H1 (cell line): ENCODE data around the gene GNG13. TPM values are rescaled to one million over a fixed set of nuclear protein-coding genes. Genes with fewer than 3 reads are reported as not detected.

ENCODE experiments used
- CTCF ChIA-PET: fragments of 300-600 bp; sonication (Branson Sonifier 250); formaldehyde crosslinking; loops from one replicate; lab custom pipeline; 2021; ENCODE audit not compliant: partially characterized antibody; lab: Charles Lee
- POLR2A ChIA-PET: fragments of 300-600 bp; sonication (Branson Sonifier 250); formaldehyde crosslinking; loops from one replicate; lab custom pipeline; 2021; ENCODE audit warnings: inconsistent platforms; ENCODE audit not compliant: partially characterized antibody; lab: Charles Lee
- DNase-seq, 2 experiments: peaks; one replicate each; pipeline versions ENCODE4 v3.0.0 to v3.0.0-alpha.2; 2010 to 2022; ENCODE audit warnings: low spot score in 2 of 2, low read depth in 1 of 2, mixed read lengths in 1 of 2
- FAIRE-seq: peaks from 2 replicates; lab custom pipeline; 2011; peaks lifted over from hg19 to GRCh38; lab: Jason Lieb, UNC
- H2AFZ ChIP-seq: 2 replicates; pipeline ENCODE4 v1.8.1; 2012; ENCODE audit warnings: low read length, inconsistent platforms
- H2AK5ac ChIP-seq: 2 replicates; pipeline ENCODE4 v1.6.1; 2013; ENCODE audit warnings: low read depth, low read length
- H2BK120ac ChIP-seq: replicated peaks from 2 replicates; pipeline ENCODE3; 2013; ENCODE audit warnings: low read depth, low read length, inconsistent platforms
- H2BK12ac ChIP-seq: 2 replicates; pipeline ENCODE4 v1.6.1; 2013; ENCODE audit warnings: low read depth, low read length
- H2BK15ac ChIP-seq: 2 replicates; pipeline ENCODE4 v1.6.1; 2013; ENCODE audit warnings: low read length
- H2BK20ac ChIP-seq: 2 replicates; pipeline ENCODE4 v1.6.1; 2013; ENCODE audit warnings: low read length
- H2BK5ac ChIP-seq: 2 replicates; pipeline ENCODE4 v1.6.1; 2013; ENCODE audit warnings: low read depth, low read length
- H3K14ac ChIP-seq: 2 replicates; pipeline ENCODE4 v1.6.1; 2013; ENCODE audit warnings: inconsistent platforms; ENCODE audit not compliant: insufficient read length
- H3K18ac ChIP-seq: 2 replicates; pipeline ENCODE4 v1.6.1; 2013; ENCODE audit warnings: low read length; ENCODE audit errors: extremely low read depth
- H3K23ac ChIP-seq: 2 replicates; pipeline ENCODE4 v1.6.1; 2013; ENCODE audit warnings: inconsistent platforms; ENCODE audit not compliant: insufficient read length
- H3K23me2 ChIP-seq: 2 replicates; pipeline ENCODE4 v1.6.1; 2013; ENCODE audit warnings: low read depth, low read length
- H3K27ac ChIP-seq: 2 replicates; pipeline ENCODE4 v1.6.1; 2011; ENCODE audit warnings: low read depth, low read length, inconsistent platforms
- H3K27me3 ChIP-seq, 4 experiments: replicated peaks in 1 of 4; 1 replicate in 1 of 4; 2 replicates in 3 of 4; pipeline versions ENCODE4 v1.6.1 to v1.8.1; 2011 to 2013; ENCODE audit warnings: low read length in 3 of 4, mild to moderate bottlenecking in 3 of 4, inconsistent platforms in 2 of 4, mixed read lengths in 2 of 4, moderate library complexity in 1 of 4; ENCODE audit not compliant: control insufficient read depth in 3 of 4, insufficient read depth in 3 of 4; ENCODE audit errors: extremely low read depth in 1 of 4
- H3K36me3 ChIP-seq, 4 experiments: 2 replicates each; pipeline versions ENCODE4 v1.6.1 to v1.8.1; 2011 to 2013; ENCODE audit warnings: mild to moderate bottlenecking in 4 of 4, low read length in 3 of 4, moderate library complexity in 2 of 4, control low read depth in 1 of 4, inconsistent platforms in 1 of 4; ENCODE audit not compliant: insufficient read depth in 4 of 4, control insufficient read depth in 2 of 4
- H3K4ac ChIP-seq: replicated peaks from 2 replicates; pipeline ENCODE3; 2013; ENCODE audit warnings: low read length, low read depth, mixed read lengths, inconsistent platforms; ENCODE audit not compliant: insufficient read length
- H3K4me1 ChIP-seq, 4 experiments: replicated peaks in 1 of 4; 1 replicate in 1 of 4; 2 replicates in 3 of 4; pipeline versions ENCODE4 v1.6.1 to v1.8.1; 2011 to 2013; ENCODE audit warnings: low read length in 3 of 4, inconsistent platforms in 2 of 4, mixed read lengths in 1 of 4; ENCODE audit not compliant: insufficient read depth in 4 of 4, control insufficient read depth in 3 of 4
- H3K4me2 ChIP-seq, 2 experiments: 2 replicates each; pipeline versions ENCODE4 v1.6.1 to v1.8.1; 2011 to 2013; ENCODE audit warnings: low read depth in 2 of 2, low read length in 2 of 2, control low read depth in 1 of 2, inconsistent platforms in 1 of 2, mild to moderate bottlenecking in 1 of 2; ENCODE audit not compliant: insufficient read depth in 1 of 2
- H3K4me3 ChIP-seq, 4 experiments: fragments of 200-600, 300-600 bp in 1 of 4; sonication (generic), shearing (Covaris generic), sonication (Bioruptor Twin) in 1 of 4; 2 replicates each; pipeline versions ENCODE4 v1.5.1 to v1.8.1; 2011 to 2016; ENCODE audit warnings: low read length in 4 of 4, low read depth in 3 of 4, control low read depth in 2 of 4, inconsistent platforms in 2 of 4, mild to moderate bottlenecking in 2 of 4, mixed read lengths in 1 of 4, moderate library complexity in 1 of 4; ENCODE audit not compliant: insufficient read depth in 2 of 4; ENCODE audit errors: extremely low read depth in 1 of 4
- H3K56ac ChIP-seq: replicated peaks from 2 replicates; pipeline ENCODE3; 2013; ENCODE audit warnings: low read depth, mild to moderate bottlenecking, mixed read lengths, low read length, inconsistent platforms; ENCODE audit not compliant: insufficient read length
- H3K79me1 ChIP-seq: 2 replicates; pipeline ENCODE4 v1.6.1; 2013; ENCODE audit warnings: low read depth, low read length, control low read depth
- H3K79me2 ChIP-seq, 2 experiments: 2 replicates each; pipeline versions ENCODE4 v1.6.1 to v1.8.1; 2012 to 2013; ENCODE audit warnings: low read length in 2 of 2, mild to moderate bottlenecking in 2 of 2, inconsistent platforms in 1 of 2; ENCODE audit not compliant: insufficient read depth in 2 of 2, control insufficient read depth in 1 of 2
- H3K9ac ChIP-seq, 4 experiments: replicated peaks in 1 of 4; 1 replicate in 1 of 4; 2 replicates in 3 of 4; pipeline versions ENCODE4 v1.6.1 to v1.8.1; 2011 to 2013; ENCODE audit warnings: low read depth in 3 of 4, low read length in 3 of 4, control low read depth in 2 of 4, mild to moderate bottlenecking in 2 of 4, moderate library complexity in 2 of 4, inconsistent platforms in 1 of 4; ENCODE audit errors: extremely low read depth in 1 of 4
- H3K9me3 ChIP-seq, 2 experiments: 2 replicates each; pipeline versions ENCODE4 v1.6.1 to v1.8.1; 2012 to 2013; ENCODE audit warnings: mild to moderate bottlenecking in 2 of 2, moderate library complexity in 2 of 2, control low read depth in 1 of 2, inconsistent platforms in 1 of 2, low read depth in 1 of 2, low read length in 1 of 2, mixed read lengths in 1 of 2; ENCODE audit not compliant: insufficient read depth in 2 of 2
- H4K20me1 ChIP-seq, 2 experiments: replicated peaks in 1 of 2; 2 replicates each; pipeline versions ENCODE3 to v1.8.1; 2011 to 2013; ENCODE audit warnings: inconsistent platforms in 2 of 2, low read length in 2 of 2, mild to moderate bottlenecking in 1 of 2; ENCODE audit not compliant: insufficient read depth in 2 of 2, control insufficient read depth in 1 of 2
- H4K5ac ChIP-seq: 2 replicates; pipeline ENCODE4 v1.6.1; 2013; ENCODE audit warnings: low read length, low read depth, mixed read lengths, inconsistent platforms; ENCODE audit not compliant: insufficient read length
- H4K8ac ChIP-seq: 2 replicates; pipeline ENCODE4 v1.8.0; 2013; ENCODE audit warnings: mild to moderate bottlenecking, moderate library complexity, low read length, inconsistent platforms; ENCODE audit not compliant: insufficient read depth; ENCODE audit errors: extremely low read depth
- H4K91ac ChIP-seq: replicated peaks from 2 replicates; pipeline ENCODE3; 2013; ENCODE audit warnings: low read length, mixed read lengths, inconsistent platforms; ENCODE audit not compliant: insufficient read length
- CBX8 ChIP-seq: fragments of 300-800, 300-1000 bp; sonication (generic); IDR thresholded peaks from 2 replicates; pipeline ENCODE4 v1.7.1; 2016; ENCODE audit warnings: low read depth, low read length, borderline replicate concordance
- EP300 ChIP-seq, 2 experiments: IDR thresholded peaks; 1 replicate in 1 of 2; 2 replicates in 1 of 2; pipeline ENCODE4 v1.6.1; 2011 to 2012; ENCODE audit warnings: low read depth in 2 of 2, low read length in 2 of 2, mild to moderate bottlenecking in 2 of 2, borderline replicate concordance in 1 of 2, inconsistent platforms in 1 of 2, moderate library complexity in 1 of 2
- GTF2F1 ChIP-seq: IDR thresholded peaks from 2 replicates; pipeline ENCODE4 v1.6.1; 2012; ENCODE audit warnings: low read depth, low read length, improper control_type of control experiment, borderline replicate concordance
- KDM4A ChIP-seq: IDR thresholded peaks from one replicate; pipeline ENCODE4 v1.7.1; 2012; ENCODE audit warnings: low read depth, mild to moderate bottlenecking, moderate library complexity, low read length, inconsistent platforms; ENCODE audit not compliant: severe bottlenecking
- KDM5A ChIP-seq: fragments of 200-600 bp; IDR thresholded peaks from 2 replicates; pipeline ENCODE4 v1.7.1; 2012; ENCODE audit warnings: mild to moderate bottlenecking, low read length, inconsistent platforms, mixed read lengths
- RNF2 ChIP-seq: fragments of 200-900, 300-1000 bp; sonication (generic); IDR thresholded peaks from 2 replicates; pipeline ENCODE4 v1.7.1; 2016; ENCODE audit warnings: borderline replicate concordance, low read depth, mild to moderate bottlenecking, antibody characterized with exemption, low read length; ENCODE audit not compliant: poor library complexity, severe bottlenecking; ENCODE audit errors: missing control alignments
- SP2 ChIP-seq: IDR thresholded peaks from 2 replicates; pipeline ENCODE4 v1.6.1; 2012; ENCODE audit warnings: mild to moderate bottlenecking, low read length, inconsistent platforms
- TAF1 ChIP-seq: IDR thresholded peaks from 2 replicates; pipeline ENCODE4 v1.6.1; 2011; ENCODE audit warnings: mild to moderate bottlenecking, low read depth, low read length
- TBP ChIP-seq: IDR thresholded peaks from 2 replicates; pipeline ENCODE4 v1.6.1; 2011; ENCODE audit warnings: low read depth, low read length, improper control_type of control experiment
- USF2 ChIP-seq: IDR thresholded peaks from 2 replicates; pipeline ENCODE4 v1.6.1; 2011; ENCODE audit warnings: low read length, improper control_type of control experiment
- WGBS, 2 experiments: shearing (Covaris generic) in 1 of 2; methylation state at CpG; one replicate each; pipeline versions ENCODE4 v1.1.6 to v1.1.7; 2013 to 2015; ENCODE audit warnings: low lambda C conversion rate in 2 of 2, mixed read lengths in 2 of 2, inconsistent platforms in 1 of 2, low coverage in 1 of 2, missing lambda C conversion rate in 1 of 2; ENCODE audit not compliant: insufficient replicate concordance in 2 of 2, insufficient coverage in 1 of 2, insufficient read length in 1 of 2; ENCODE audit errors: extremely low coverage in 1 of 2, missing lambda C conversion rate in 1 of 2; 5-methylcytosine and 5-hydroxymethylcytosine counted together
- polyA plus RNA-seq, 7 experiments: library from polyadenylated mRNA; depleted of rRNA in 3 of 7; stranded (reverse) in 5 of 7; unstranded in 2 of 7; fragments of >200 nt in 5 of 7; fragments of 200-250 nt in 2 of 7; gene quantifications; 1 replicate in 5 of 7; 2 replicates in 1 of 7; 4 replicates in 1 of 7; pipeline versions ENCODE4 v1.2.1 to v1.2.3, GENCODE V29; 2011 to 2013; ENCODE audit warnings: missing spikeins in 2 of 7, mixed read lengths in 2 of 7
- total RNA-seq: library from RNA; stranded (reverse); fragmentation: NEBNext Ultra II Directional; extraction: Animal tissue kit (Norgen Biotek cat#: 25700); gene quantifications from 2 replicates; pipeline ENCODE4 v1.2.1, GENCODE V29; 2021

The GNG13 gene
- total and polyA plus RNA-seq, 2 of the 8 experiments (the other 6 are each of a cell fraction or from before 2014, with no cell fraction given): not detected

DNA sequence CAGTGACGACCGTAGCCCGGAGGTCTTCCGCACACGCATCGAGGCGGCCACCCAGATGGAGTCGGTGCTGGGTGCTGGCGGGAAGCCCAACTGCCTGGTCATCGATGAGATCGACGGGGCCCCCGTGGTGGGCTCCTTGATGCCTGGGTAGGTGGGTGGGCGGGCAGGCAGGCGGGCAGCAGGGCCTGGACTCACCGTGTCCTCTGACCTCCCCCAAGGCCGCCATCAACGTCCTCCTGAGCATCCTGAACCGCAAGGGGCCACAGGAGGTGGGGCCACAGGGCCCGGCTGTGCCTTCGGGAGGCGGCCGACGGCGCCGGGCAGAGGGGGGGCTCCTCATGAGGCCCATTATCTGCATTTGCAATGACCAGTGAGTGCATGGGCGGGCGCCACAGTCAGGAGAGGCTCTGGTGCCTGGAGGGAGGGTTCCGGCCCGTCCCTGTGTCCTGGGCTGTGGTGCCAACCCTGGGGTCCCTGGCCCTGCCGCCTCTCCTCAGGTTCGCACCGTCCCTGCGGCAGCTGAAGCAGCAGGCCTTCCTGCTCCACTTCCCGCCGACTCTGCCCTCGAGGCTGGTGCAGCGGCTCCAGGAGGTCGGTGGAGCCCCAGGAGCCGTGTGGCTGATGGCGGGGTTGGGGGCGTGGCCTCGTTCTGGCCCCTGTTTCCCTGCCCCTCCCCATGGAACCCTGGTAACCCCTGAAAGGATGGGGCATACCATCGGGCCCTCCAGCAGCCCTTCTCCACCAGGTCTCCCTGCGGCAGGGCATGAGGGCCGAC, 8.1 kb downstream of the GNG13 start:
- no peak overlapping the region for H3K18ac ChIP-seq
- no peak overlapping the region; the same call in 1 of the 2 replicates for H4K8ac ChIP-seq
- H3K4me2 ChIP-seq: no peak overlapping the region
- no peak overlapping the region for H3K4ac ChIP-seq
- H3K9ac ChIP-seq: no peak overlapping the region
- ChIA-PET CTCF (interaction anchor here (1.0 to 1.3 kb wide), 2 partner anchors 10 to 500 kb away, joined by 3 read pairs; no protein-coding TSS in a partner anchor), POLR2A (no interaction called here)
- H3K4me1 ChIP-seq: peaks cover 0 to 5% (median 5%) of the 10 kb centered on the region in 4 experiments; a peak in 4 of 7 replicates
- no peak overlapping the region for H4K5ac ChIP-seq
- H2BK15ac ChIP-seq: no peak overlapping the region
- no peak overlapping the region for H3K56ac ChIP-seq
- no peak overlapping the region for H2BK5ac ChIP-seq
- H3K79me1 ChIP-seq: peaks cover 5% of the 10 kb centered on the region; the same call in 1 of the 2 replicates
- H3K27ac ChIP-seq: no peak overlapping the region
- no peaks in the 10 kb centered on the region for H3K9me3 ChIP-seq
- DNase-seq (no peak), FAIRE-seq (no peak)
- H2BK20ac ChIP-seq: no peak overlapping the region
- no peak overlapping the region for H3K14ac ChIP-seq
- peaks cover 9% of the 10 kb centered on the region; the same call in 1 of the 2 replicates for H3K23me2 ChIP-seq
- H3K23ac ChIP-seq: no peak overlapping the region
- H3K27me3 ChIP-seq: no peaks in the 10 kb centered on the region
- no peak overlapping the region for H2AFZ ChIP-seq
- H3K79me2 ChIP-seq: peaks cover 0 to 12% of the 10 kb centered on the region in 2 experiments; a peak in 1 of 4 replicates
- no peak overlapping the region for H2AK5ac ChIP-seq
- no peak overlapping the region for H4K91ac ChIP-seq
- 89% methylated on average over 28 of the region's 46 CpGs; no CpG with 5 or more reads in 1 of the 2 experiments for WGBS, 2 experiments
- H3K4me3 ChIP-seq: no peak overlapping the region
- no peak overlapping the region for H2BK120ac ChIP-seq
- H4K20me1 ChIP-seq: peaks cover 3 to 26% of the 10 kb centered on the region in 2 experiments
- no peak overlapping the region for H2BK12ac ChIP-seq
- peaks cover 5 to 53% (median 12%) of the 10 kb centered on the region in 4 experiments; a peak in 6 of 8 replicates for H3K36me3 ChIP-seq
- TF ChIP-seq GTF2F1: no peak
- no peak for TF ChIP-seq CBX8
- no peak for TF ChIP-seq KDM5A
- no peak for TF ChIP-seq EP300 (IDR thresholded peaks at IDR 0.05; ENCODE audit: borderline replicate concordance in 1 of 2, low read depth in 2 of 2, low read length in 2 of 2)
- TF ChIP-seq KDM4A: no peak
- no peak for TF ChIP-seq USF2
- no peak for TF ChIP-seq RNF2
- no peak for TF ChIP-seq TBP
- no peak for TF ChIP-seq SP2
- TF ChIP-seq TAF1: no peak
